Measurements from ENCODE around the gene CHCHD5. TPM values are rescaled to one million over a fixed set of nuclear protein-coding genes. Genes with fewer than 3 reads are reported as not detected.
A peak's percentile ranks its signal among the peaks of the same experiment; 100 is the strongest.

CHCHD5 gene
- total RNA-seq, 1 donor from 2014 or later, result 12.9 TPM

- peaks cover 10% of the 10 kb centered on the region for H3K4me1 ChIP-seq
- Mint-ChIP-seq H3K27ac (no peak overlapping the region), H3K4me3 (no peak overlapping the region), H3K36me3 (peaks cover 21% of the 10 kb centered on the region), H3K4me1 (peaks cover 10% of the 10 kb centered on the region), H3K27me3 (ENCODE audit: insufficient read depth, low read depth) (peaks cover 5% of the 10 kb centered on the region), H3K9me3 (no peaks in the 10 kb centered on the region)
- TF ChIP-seq EZH2 (IDR thresholded peaks at IDR 0.05) (no peak), CTCF (IDR thresholded peaks at IDR 0.05) (no peak), EZH2phosphoT487 (IDR thresholded peaks at IDR 0.05) (no peak)
- H3K4me3 ChIP-seq, result no peak overlapping the region
- H3K9ac ChIP-seq, result no peak overlapping the region
- H3K27me3 ChIP-seq, result no peaks in the 10 kb centered on the region
- H3K79me2 ChIP-seq (ENCODE audit: low read depth), result no peaks in the 10 kb centered on the region
- H3K9me3 ChIP-seq (ENCODE audit: low read depth), result no peaks in the 10 kb centered on the region
- no peak overlapping the region for H3K27ac ChIP-seq
- H3K4me2 ChIP-seq, result peak overlapping the region; percentile 21
- no peaks in the 10 kb centered on the region for H3K36me3 ChIP-seq
- peaks cover 7% of the 10 kb centered on the region for H3F3A ChIP-seq (ENCODE audit: low read depth)
- H4K20me1 ChIP-seq (ENCODE audit: low read depth), result no peaks in the 10 kb centered on the region
- H2AFZ ChIP-seq (replicated peaks), result no peak overlapping the region
- DNase-seq (ENCODE audit: low spot score), result no peak
Observed at GRCh38 chr2:112591413-112591812, 7.0 kb downstream of the CHCHD5 start.

GRCh38 chr2:112593736-112594135, 9.3 kb downstream of the CHCHD5 start:
- DNase-seq (ENCODE audit: low spot score), result no peak
- Histone ChIP-seq H3K4me3 (no peak overlapping the region), H3K4me1 (peaks cover 10% of the 10 kb centered on the region), H3K79me2 (ENCODE audit: low read depth) (no peaks in the 10 kb centered on the region), H3K9ac (no peak overlapping the region), H4K20me1 (ENCODE audit: low read depth) (no peaks in the 10 kb centered on the region), H3K36me3 (no peaks in the 10 kb centered on the region), H3K4me2 (no peak overlapping the region), H3F3A (ENCODE audit: low read depth) (peaks cover 7% of the 10 kb centered on the region), H2AFZ (replicated peaks) (no peak overlapping the region), H3K9me3 (ENCODE audit: low read depth) (no peaks in the 10 kb centered on the region), H3K27ac (no peak overlapping the region), H3K27me3 (no peaks in the 10 kb centered on the region)
- Mint-ChIP-seq H3K27me3 (ENCODE audit: insufficient read depth, low read depth) (peaks cover 5% of the 10 kb centered on the region), H3K4me1 (no peaks in the 10 kb centered on the region), H3K36me3 (peaks cover 20% of the 10 kb centered on the region), H3K9me3 (peaks cover 2% of the 10 kb centered on the region), H3K4me3 (no peak overlapping the region), H3K27ac (peak overlapping the region; percentile 43)
- TF ChIP-seq EZH2phosphoT487 (IDR thresholded peaks at IDR 0.05) (no peak), CTCF (IDR thresholded peaks at IDR 0.05) (no peak), EZH2 (IDR thresholded peaks at IDR 0.05) (no peak)

GRCh38 chr2:112597537-112598322, 13.3 kb downstream of the CHCHD5 start:
- Mint-ChIP-seq H3K36me3 (peaks cover 9% of the 10 kb centered on the region), H3K9me3 (peaks cover 2% of the 10 kb centered on the region), H3K4me1 (peaks cover 4% of the 10 kb centered on the region), H3K4me3 (no peak overlapping the region), H3K27ac (no peak overlapping the region), H3K27me3 (ENCODE audit: insufficient read depth, low read depth) (peaks cover 6% of the 10 kb centered on the region)
- Histone ChIP-seq H3K4me3 (no peak overlapping the region), H3F3A (ENCODE audit: low read depth) (no peaks in the 10 kb centered on the region), H3K4me1 (no peaks in the 10 kb centered on the region), H2AFZ (replicated peaks) (no peak overlapping the region), H3K4me2 (no peak overlapping the region), H4K20me1 (ENCODE audit: low read depth) (no peaks in the 10 kb centered on the region), H3K27me3 (no peaks in the 10 kb centered on the region), H3K9me3 (ENCODE audit: low read depth) (no peaks in the 10 kb centered on the region), H3K36me3 (no peaks in the 10 kb centered on the region), H3K9ac (no peak overlapping the region), H3K79me2 (ENCODE audit: low read depth) (no peaks in the 10 kb centered on the region), H3K27ac (no peak overlapping the region)
- no peak for DNase-seq (ENCODE audit: low spot score)
- no peak for TF ChIP-seq EZH2 (IDR thresholded peaks at IDR 0.05)
- no peak for TF ChIP-seq CTCF (IDR thresholded peaks at IDR 0.05)
- TF ChIP-seq EZH2phosphoT487 (IDR thresholded peaks at IDR 0.05), result no peak
